ENCODE measurements around the gene MESP1.
"Not testable (repeated sequence)": the region's sequence is repeated elsewhere in the genome, so short reads cannot be mapped to it uniquely, and the experiment has no call there.

MESP1 gene

GRCh38 chr15:89783111-89783860 lies 32.2 kb upstream of the MESP1 start:
- H2BK12ac ChIP-seq (ENCODE audit: low read length), result no peak overlapping the region
- no peak overlapping the region for H2BK5ac ChIP-seq (ENCODE audit: low read length)
- no peak overlapping the region for H3K18ac ChIP-seq (ENCODE audit: low read length)
- no peak overlapping the region for H3K4ac ChIP-seq (ENCODE audit: low read length)
- no peak overlapping the region for H3K23ac ChIP-seq (ENCODE audit: low read depth, low read length, poor library complexity)
- no peaks in the 10 kb centered on the region for H3K79me1 ChIP-seq (ENCODE audit: low read depth, low read length)
- no peak overlapping the region for H3K4me3 ChIP-seq (ENCODE audit: low read length in 2 of 2)
- peak overlapping the region; percentile 9 for H3K9ac ChIP-seq (ENCODE audit: low read depth, low read length, poor library complexity)
- no peaks in the 10 kb centered on the region for H3K4me1 ChIP-seq (ENCODE audit: control insufficient read depth in 2 of 2, insufficient read depth in 1 of 2, low read depth in 1 of 2, low read length in 2 of 2)
- H2BK15ac ChIP-seq (ENCODE audit: low read length), result no peak overlapping the region
- no peak for DNase-seq (ENCODE audit: low spot score)
- H3K14ac ChIP-seq (ENCODE audit: low read length), result no peak overlapping the region
- no peak overlapping the region for H4K8ac ChIP-seq (ENCODE audit: low read depth, low read length)
- no peaks in the 10 kb centered on the region for H3K36me3 ChIP-seq (replicated peaks in 1 of 2; ENCODE audit: control insufficient read depth in 2 of 2, insufficient read depth in 2 of 2, low read length in 2 of 2)
- no peak overlapping the region for H2AK5ac ChIP-seq (ENCODE audit: low read depth, low read length)
- WGBS, 2 donors (ENCODE audit: extremely low coverage in 2 of 2, insufficient read length in 2 of 2, insufficient replicate concordance in 1 of 2), result no CpG with 5 or more reads among the region's 14 CpGs
- H3K27me3 ChIP-seq (ENCODE audit: control insufficient read depth in 3 of 3, insufficient read depth in 3 of 3, low read depth in 1 of 3, low read length in 3 of 3), result peaks cover 0 to 6% (median 2%) of the 10 kb centered on the region in 3 experiments
- no peak overlapping the region for H2BK120ac ChIP-seq (ENCODE audit: low read depth, low read length)
- H3K9me3 ChIP-seq (replicated peaks in 1 of 2; ENCODE audit: control insufficient read depth in 2 of 2, insufficient read depth in 1 of 2, low read depth in 1 of 2, low read length in 2 of 2), result peaks cover 3 to 4% of the 10 kb centered on the region in 2 donors
- no peak overlapping the region for H2AFZ ChIP-seq (ENCODE audit: low read length)
- no peak overlapping the region for H4K91ac ChIP-seq (ENCODE audit: low read depth, low read length, poor library complexity)
- no peak overlapping the region for H3K27ac ChIP-seq (replicated peaks; ENCODE audit: low read length)
- H3K4me2 ChIP-seq (ENCODE audit: insufficient read depth, low read length, poor library complexity, severe bottlenecking), result no peak overlapping the region

- not testable (repeated sequence) for H2BK120ac ChIP-seq (ENCODE audit: low read depth, low read length); H2BK15ac ChIP-seq (ENCODE audit: low read length); H3K27ac ChIP-seq (replicated peaks; ENCODE audit: low read length); H4K91ac ChIP-seq (ENCODE audit: low read depth, low read length, poor library complexity); H3K9ac ChIP-seq (ENCODE audit: low read depth, low read length, poor library complexity); H3K36me3 ChIP-seq (replicated peaks in 1 of 2; ENCODE audit: control insufficient read depth in 2 of 2, insufficient read depth in 2 of 2, low read length in 2 of 2); H2AK5ac ChIP-seq (ENCODE audit: low read depth, low read length); H3K23ac ChIP-seq (ENCODE audit: low read depth, low read length, poor library complexity); H3K4me1 ChIP-seq (ENCODE audit: control insufficient read depth in 2 of 2, insufficient read depth in 1 of 2, low read depth in 1 of 2, low read length in 2 of 2); H2BK5ac ChIP-seq (ENCODE audit: low read length); H3K14ac ChIP-seq (ENCODE audit: low read length); H3K4ac ChIP-seq (ENCODE audit: low read length); H4K8ac ChIP-seq (ENCODE audit: low read depth, low read length); H3K18ac ChIP-seq (ENCODE audit: low read length); H3K9me3 ChIP-seq (replicated peaks in 1 of 2; ENCODE audit: control insufficient read depth in 2 of 2, insufficient read depth in 1 of 2, low read depth in 1 of 2, low read length in 2 of 2); H2AFZ ChIP-seq (ENCODE audit: low read length); DNase-seq (ENCODE audit: low spot score); H3K4me3 ChIP-seq (ENCODE audit: low read length in 2 of 2); H2BK12ac ChIP-seq (ENCODE audit: low read length); H3K4me2 ChIP-seq (ENCODE audit: insufficient read depth, low read length, poor library complexity, severe bottlenecking); H3K79me1 ChIP-seq (ENCODE audit: low read depth, low read length)
- H3K27me3 ChIP-seq (ENCODE audit: control insufficient read depth in 3 of 3, insufficient read depth in 3 of 3, low read depth in 1 of 3, low read length in 3 of 3), result peaks cover 0 to 11% (median 9%) of the 10 kb centered on the region in 3 experiments
- WGBS, 2 donors (ENCODE audit: extremely low coverage in 2 of 2, insufficient read length in 2 of 2, insufficient replicate concordance in 1 of 2), result no CpG with 5 or more reads among the region's 9 CpGs
Observed at GRCh38 chr15:89782619-89782950, 31.5 kb upstream of the MESP1 start.

DNA sequence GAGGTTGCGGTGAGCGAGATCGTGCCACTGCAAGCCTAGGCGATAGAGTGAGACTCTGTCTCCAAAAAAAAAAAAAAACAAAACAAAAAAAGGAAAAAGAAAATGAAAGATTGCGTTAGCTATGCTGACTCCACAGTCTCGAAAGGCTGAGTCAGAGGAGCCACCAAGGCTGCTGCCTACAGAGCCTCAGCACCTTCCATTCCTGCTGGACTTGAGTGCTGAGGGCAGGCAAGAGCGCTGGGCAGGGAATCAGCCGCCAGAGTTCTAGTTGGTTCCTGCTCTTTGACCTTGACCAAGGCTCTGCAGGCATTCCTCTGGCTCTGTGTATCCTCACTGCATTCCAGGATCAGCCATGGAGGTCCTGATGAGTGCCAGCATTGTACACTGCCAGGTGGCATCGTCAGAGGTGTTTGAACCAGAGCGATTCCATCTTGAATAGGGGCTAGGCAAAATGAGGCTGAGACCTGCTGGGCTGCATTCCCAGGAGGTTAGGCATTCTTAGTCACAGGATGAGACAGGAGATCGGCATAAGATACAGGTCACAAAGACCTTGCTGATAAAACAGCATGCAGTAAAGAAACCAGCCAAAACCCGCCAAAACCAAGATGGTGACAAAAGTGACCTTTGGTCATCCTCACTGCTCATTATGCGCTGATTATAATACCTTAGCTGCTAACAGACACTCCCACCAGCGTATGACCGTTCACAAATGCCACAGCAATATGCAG lies 31.0 kb upstream of the MESP1 start:
- peaks cover 2 to 15% (median 14%) of the 10 kb centered on the region in 3 experiments for H3K27me3 ChIP-seq (ENCODE audit: control insufficient read depth in 3 of 3, insufficient read depth in 3 of 3, low read depth in 1 of 3, low read length in 3 of 3)
- H3K14ac ChIP-seq (ENCODE audit: low read length), result no peak overlapping the region
- no peak overlapping the region for H3K4ac ChIP-seq (ENCODE audit: low read length)
- H3K9ac ChIP-seq (ENCODE audit: low read depth, low read length, poor library complexity), result no peak overlapping the region
- H2BK15ac ChIP-seq (ENCODE audit: low read length), result no peak overlapping the region
- no peak overlapping the region for H3K23ac ChIP-seq (ENCODE audit: low read depth, low read length, poor library complexity)
- H3K4me3 ChIP-seq (ENCODE audit: low read length in 2 of 2), result no peak overlapping the region
- no peaks in the 10 kb centered on the region for H3K79me1 ChIP-seq (ENCODE audit: low read depth, low read length)
- H3K27ac ChIP-seq (replicated peaks; ENCODE audit: low read length), result no peak overlapping the region
- H2BK12ac ChIP-seq (ENCODE audit: low read length), result no peak overlapping the region
- no peaks in the 10 kb centered on the region for H3K9me3 ChIP-seq (replicated peaks in 1 of 2; ENCODE audit: control insufficient read depth in 2 of 2, insufficient read depth in 1 of 2, low read depth in 1 of 2, low read length in 2 of 2)
- H4K8ac ChIP-seq (ENCODE audit: low read depth, low read length), result no peak overlapping the region
- no peak overlapping the region for H3K18ac ChIP-seq (ENCODE audit: low read length)
- DNase-seq (ENCODE audit: low spot score), result no peak
- no peaks in the 10 kb centered on the region for H3K36me3 ChIP-seq (replicated peaks in 1 of 2; ENCODE audit: control insufficient read depth in 2 of 2, insufficient read depth in 2 of 2, low read length in 2 of 2)
- H3K4me2 ChIP-seq (ENCODE audit: insufficient read depth, low read length, poor library complexity, severe bottlenecking), result no peak overlapping the region
- WGBS, 2 donors (ENCODE audit: extremely low coverage in 2 of 2, insufficient read length in 2 of 2, insufficient replicate concordance in 1 of 2), result no CpG with 5 or more reads among the region's 15 CpGs
- no peak overlapping the region for H2AK5ac ChIP-seq (ENCODE audit: low read depth, low read length)
- H2AFZ ChIP-seq (ENCODE audit: low read length), result no peak overlapping the region
- H2BK5ac ChIP-seq (ENCODE audit: low read length), result no peak overlapping the region
- H4K91ac ChIP-seq (ENCODE audit: low read depth, low read length, poor library complexity), result no peak overlapping the region
- H2BK120ac ChIP-seq (ENCODE audit: low read depth, low read length), result no peak overlapping the region
- H3K4me1 ChIP-seq (ENCODE audit: control insufficient read depth in 2 of 2, insufficient read depth in 1 of 2, low read depth in 1 of 2, low read length in 2 of 2), result no peaks in the 10 kb centered on the region

DNA sequence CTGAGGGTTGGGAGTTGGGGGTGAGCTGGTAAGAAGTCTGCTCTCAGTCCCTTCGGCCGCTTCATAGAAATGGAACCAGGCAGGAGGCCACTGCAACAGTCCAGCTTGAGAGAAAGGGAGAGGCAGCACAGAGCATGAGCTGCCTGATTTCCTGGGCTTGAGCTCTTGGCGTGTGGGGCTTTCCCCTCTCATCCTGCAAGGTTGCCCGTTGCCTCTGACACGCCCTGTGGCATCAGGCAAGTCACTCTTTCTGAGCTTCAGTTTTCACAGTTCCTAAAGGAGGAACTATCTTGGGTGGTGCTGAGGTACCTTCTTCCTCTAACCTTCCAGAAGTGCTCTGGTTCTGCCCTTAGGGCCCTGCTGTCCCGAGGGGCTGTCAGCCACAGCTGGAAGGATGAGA lies 30.0 kb upstream of the MESP1 start:
- Histone ChIP-seq H3K36me3 (replicated peaks in 1 of 2; ENCODE audit: control insufficient read depth in 2 of 2, insufficient read depth in 2 of 2, low read length in 2 of 2) (no peaks in the 10 kb centered on the region), H2BK15ac (ENCODE audit: low read length) (no peak overlapping the region), H3K27me3 (ENCODE audit: control insufficient read depth in 3 of 3, insufficient read depth in 3 of 3, low read depth in 1 of 3, low read length in 3 of 3) (peaks cover 5 to 23% (median 16%) of the 10 kb centered on the region in 3 experiments), H3K4me1 (ENCODE audit: control insufficient read depth in 2 of 2, insufficient read depth in 1 of 2, low read depth in 1 of 2, low read length in 2 of 2) (no peaks in the 10 kb centered on the region), H2BK12ac (ENCODE audit: low read length) (no peak overlapping the region), H2AK5ac (ENCODE audit: low read depth, low read length) (peak overlapping the region; percentile 20), H3K79me1 (ENCODE audit: low read depth, low read length) (no peaks in the 10 kb centered on the region), H3K14ac (ENCODE audit: low read length) (no peak overlapping the region), H2BK120ac (ENCODE audit: low read depth, low read length) (no peak overlapping the region), H4K91ac (ENCODE audit: low read depth, low read length, poor library complexity) (no peak overlapping the region), H3K4me3 (ENCODE audit: low read length in 2 of 2) (no peak overlapping the region), H3K18ac (ENCODE audit: low read length) (no peak overlapping the region), H3K9me3 (replicated peaks in 1 of 2; ENCODE audit: control insufficient read depth in 2 of 2, insufficient read depth in 1 of 2, low read depth in 1 of 2, low read length in 2 of 2) (no peaks in the 10 kb centered on the region), H2BK5ac (ENCODE audit: low read length) (no peak overlapping the region), H3K4me2 (ENCODE audit: insufficient read depth, low read length, poor library complexity, severe bottlenecking) (no peak overlapping the region), H2AFZ (ENCODE audit: low read length) (no peak overlapping the region), H3K23ac (ENCODE audit: low read depth, low read length, poor library complexity) (no peak overlapping the region), H4K8ac (ENCODE audit: low read depth, low read length) (no peak overlapping the region), H3K9ac (ENCODE audit: low read depth, low read length, poor library complexity) (no peak overlapping the region), H3K27ac (replicated peaks; ENCODE audit: low read length) (no peak overlapping the region), H3K4ac (ENCODE audit: low read length) (no peak overlapping the region)
- no CpG with 5 or more reads among the region's 6 CpGs for WGBS, 2 donors (ENCODE audit: extremely low coverage in 2 of 2, insufficient read length in 2 of 2, insufficient replicate concordance in 1 of 2)
- no peak for DNase-seq (ENCODE audit: low spot score)
